ENCODE measurements around the gene GPR61.

The GPR61 gene

DNA sequence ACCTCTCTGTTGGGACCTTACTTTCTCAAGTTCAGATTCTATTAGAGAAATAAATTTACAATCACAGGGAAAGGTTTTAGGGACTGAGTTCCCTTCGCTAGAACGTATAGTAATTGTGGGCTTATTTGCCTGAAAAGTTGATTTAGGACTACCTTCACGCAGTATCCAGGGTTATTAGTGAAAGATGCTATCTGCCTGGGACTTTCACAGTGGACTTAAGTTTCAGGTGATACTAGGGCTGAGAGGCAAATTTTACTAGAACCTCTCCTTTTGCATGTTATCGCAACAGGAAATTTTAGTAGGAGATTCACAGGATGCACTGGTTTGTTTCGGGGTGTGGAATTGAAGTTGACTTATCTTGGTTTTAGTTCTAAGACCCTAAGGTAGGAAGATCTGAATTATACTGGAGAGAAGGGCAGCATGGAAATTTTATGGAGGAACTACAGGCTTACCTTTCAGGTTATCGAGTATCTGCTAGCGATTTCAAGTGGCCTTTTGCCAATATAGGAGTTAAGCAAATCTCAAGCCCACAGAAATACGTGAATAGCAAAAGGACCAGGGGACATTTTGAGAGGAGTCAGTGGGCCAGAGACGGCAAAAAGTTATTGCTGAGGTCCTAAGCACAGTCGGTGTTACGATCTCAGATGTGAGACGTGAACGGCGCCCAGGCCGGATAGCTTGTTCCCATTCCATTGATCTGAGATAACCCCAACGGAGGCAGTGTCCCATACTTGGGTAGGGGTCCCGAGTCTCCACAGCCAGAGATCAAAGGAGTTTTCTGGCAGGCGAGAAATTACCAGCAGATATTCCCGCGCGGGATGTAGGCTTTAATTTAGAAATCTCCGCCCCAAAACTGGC lies 8.0 kb downstream of the GPR61 start:
- peak; percentile 46 for DNase-seq (ENCODE audit: low read depth)
- TF ChIP-seq, protein P1, sequence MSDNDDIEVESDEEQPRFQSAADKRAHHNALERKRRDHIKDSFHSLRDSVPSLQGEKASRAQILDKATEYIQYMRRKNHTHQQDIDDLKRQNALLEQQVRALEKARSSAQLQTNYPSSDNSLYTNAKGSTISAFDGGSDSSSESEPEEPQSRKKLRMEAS (IDR thresholded peaks at IDR 0.05; ENCODE audit: low read depth, low read length) = no peak
- TF ChIP-seq MYC (IDR thresholded peaks at IDR 0.05; ENCODE audit: low read depth, low read length) = no peak
- TF ChIP-seq POLR2A (IDR thresholded peaks at IDR 0.05; ENCODE audit: extremely low read depth, insufficient read length) = no peak
- TF ChIP-seq, protein P2, sequence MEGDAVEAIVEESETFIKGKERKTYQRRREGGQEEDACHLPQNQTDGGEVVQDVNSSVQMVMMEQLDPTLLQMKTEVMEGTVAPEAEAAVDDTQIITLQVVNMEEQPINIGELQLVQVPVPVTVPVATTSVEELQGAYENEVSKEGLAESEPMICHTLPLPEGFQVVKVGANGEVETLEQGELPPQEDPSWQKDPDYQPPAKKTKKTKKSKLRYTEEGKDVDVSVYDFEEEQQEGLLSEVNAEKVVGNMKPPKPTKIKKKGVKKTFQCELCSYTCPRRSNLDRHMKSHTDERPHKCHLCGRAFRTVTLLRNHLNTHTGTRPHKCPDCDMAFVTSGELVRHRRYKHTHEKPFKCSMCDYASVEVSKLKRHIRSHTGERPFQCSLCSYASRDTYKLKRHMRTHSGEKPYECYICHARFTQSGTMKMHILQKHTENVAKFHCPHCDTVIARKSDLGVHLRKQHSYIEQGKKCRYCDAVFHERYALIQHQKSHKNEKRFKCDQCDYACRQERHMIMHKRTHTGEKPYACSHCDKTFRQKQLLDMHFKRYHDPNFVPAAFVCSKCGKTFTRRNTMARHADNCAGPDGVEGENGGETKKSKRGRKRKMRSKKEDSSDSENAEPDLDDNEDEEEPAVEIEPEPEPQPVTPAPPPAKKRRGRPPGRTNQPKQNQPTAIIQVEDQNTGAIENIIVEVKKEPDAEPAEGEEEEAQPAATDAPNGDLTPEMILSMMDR (IDR thresholded peaks at IDR 0.05; ENCODE audit: low read depth, low read length) = no peak

DNA sequence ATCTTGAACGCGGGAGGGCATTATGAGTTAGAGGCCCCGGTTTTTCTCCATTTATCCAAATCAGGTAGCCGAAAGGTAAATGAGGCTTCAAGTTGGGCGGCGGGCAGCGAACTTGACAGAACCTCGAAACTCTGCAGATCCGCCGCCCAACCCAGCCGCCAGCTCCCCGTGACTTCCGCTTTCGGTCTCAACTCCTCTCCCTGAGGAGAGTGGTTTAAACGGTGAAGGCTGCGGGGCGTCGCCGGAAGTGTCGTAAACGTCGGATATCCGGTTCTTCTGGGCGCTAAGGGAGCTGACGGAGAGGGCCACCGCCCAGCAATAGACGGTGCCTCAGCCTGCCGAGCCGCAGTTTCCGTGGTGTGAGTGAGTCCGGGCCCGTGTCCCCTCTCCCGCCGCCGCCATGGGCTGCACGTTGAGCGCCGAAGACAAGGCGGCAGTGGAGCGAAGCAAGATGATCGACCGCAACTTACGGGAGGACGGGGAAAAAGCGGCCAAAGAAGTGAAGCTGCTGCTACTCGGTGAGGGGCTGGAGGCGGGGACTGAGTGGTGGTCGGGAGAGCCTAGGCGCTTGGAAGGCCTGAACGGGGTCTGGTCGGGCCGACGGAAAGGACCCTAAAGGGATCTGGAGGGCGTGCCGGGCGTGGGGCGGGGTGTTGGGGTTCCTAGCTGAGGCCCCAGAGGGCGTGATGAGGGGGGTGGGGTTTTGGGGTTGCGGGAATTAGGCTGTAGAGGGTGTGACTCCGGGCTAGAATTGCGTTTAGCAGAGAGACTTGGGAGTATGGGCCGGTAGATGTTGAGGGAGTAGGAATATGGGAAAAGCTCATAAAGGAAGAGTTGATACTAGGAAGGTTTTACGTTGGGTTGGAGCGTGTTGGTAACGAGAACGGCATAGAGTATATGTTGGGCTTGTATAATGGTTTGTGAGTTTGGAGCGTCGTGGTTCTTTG lies 8.9 kb downstream of the GPR61 start, which contains the start of gene GNAI3:
GNAI3 (plus strand) TSS at position 295 of the 947 bp plus-strand sequence; CDS start at position 401, 106 bp downstream.
- peak; percentile 83 for TF ChIP-seq POLR2A (IDR thresholded peaks at IDR 0.05; ENCODE audit: extremely low read depth, insufficient read length)
- peak; percentile 70; the same call in 1 of the 2 replicates for TF ChIP-seq MYC (IDR thresholded peaks at IDR 0.05; ENCODE audit: low read depth, low read length)
- TF ChIP-seq, protein P1 (IDR thresholded peaks at IDR 0.05; ENCODE audit: low read depth, low read length) = peak; percentile 41
- TF ChIP-seq, protein P2 (IDR thresholded peaks at IDR 0.05; ENCODE audit: low read depth, low read length) = no peak
- DNase-seq (ENCODE audit: low read depth) = peak; percentile 98
- peak within 1 kb of the TSS; percentile 95 for H3K4me3 ChIP-seq (ENCODE audit: low read depth, low read length)

More for the DNA sequence above, 8.0 kb downstream of the GPR61 start:
- peak overlapping the region; percentile 95 for H3K4me3 ChIP-seq (ENCODE audit: low read depth, low read length)

DNA sequence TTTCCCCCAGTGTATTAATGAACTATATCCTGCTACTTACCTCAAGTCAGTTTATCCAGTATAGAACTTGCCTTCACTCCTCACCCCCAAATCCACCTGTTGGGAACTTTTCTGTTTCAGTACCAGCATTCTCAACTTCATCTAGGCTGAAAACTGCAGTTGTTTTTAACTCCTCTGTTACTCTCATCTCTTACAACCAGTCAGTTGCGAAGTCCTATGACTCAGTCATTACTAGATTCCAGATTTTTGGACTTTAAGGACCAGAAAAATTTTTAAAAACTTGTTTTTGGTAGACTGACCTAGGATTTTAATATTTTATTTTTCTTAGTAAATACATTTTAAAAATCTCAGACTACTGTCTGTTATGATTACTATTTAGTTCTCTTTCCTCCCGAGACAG lies 16.9 kb downstream of the GPR61 start:
- DNase-seq (ENCODE audit: low read depth) = no peak
- TF ChIP-seq, protein P2 (IDR thresholded peaks at IDR 0.05; ENCODE audit: low read depth, low read length) = no peak
- TF ChIP-seq POLR2A (IDR thresholded peaks at IDR 0.05; ENCODE audit: extremely low read depth, insufficient read length) (no peak), MYC (IDR thresholded peaks at IDR 0.05; ENCODE audit: low read depth, low read length) (no peak)
- TF ChIP-seq, protein P1 (IDR thresholded peaks at IDR 0.05; ENCODE audit: low read depth, low read length) = no peak
- H3K4me3 ChIP-seq (ENCODE audit: low read depth, low read length) = no peak overlapping the region

DNA sequence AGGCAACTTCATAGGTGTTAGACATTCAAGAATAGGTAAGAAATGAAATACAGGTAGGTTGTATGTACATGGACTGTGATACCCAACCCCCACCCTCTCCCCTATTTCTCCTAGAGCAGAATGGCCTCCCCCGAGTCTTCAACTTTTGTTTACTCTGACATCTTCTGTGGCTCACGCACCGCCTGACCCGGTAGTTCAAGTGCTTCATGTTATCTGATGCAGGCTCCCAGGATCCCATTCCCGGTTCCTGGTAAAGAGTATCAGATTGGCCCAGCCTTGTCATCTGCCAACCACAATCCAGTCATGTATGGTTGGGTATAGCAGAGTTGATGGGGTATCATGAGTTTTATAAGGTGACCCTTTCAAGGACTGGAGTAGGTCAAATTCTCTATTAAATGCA lies 17.8 kb downstream of the GPR61 start:
- DNase-seq (ENCODE audit: low read depth) = no peak
- TF ChIP-seq, protein P1 (IDR thresholded peaks at IDR 0.05; ENCODE audit: low read depth, low read length) = no peak
- TF ChIP-seq POLR2A (IDR thresholded peaks at IDR 0.05; ENCODE audit: extremely low read depth, insufficient read length) (no peak), MYC (IDR thresholded peaks at IDR 0.05; ENCODE audit: low read depth, low read length) (no peak)
- TF ChIP-seq, protein P2 (IDR thresholded peaks at IDR 0.05; ENCODE audit: low read depth, low read length) = no peak
- no peak overlapping the region for H3K4me3 ChIP-seq (ENCODE audit: low read depth, low read length)

DNA sequence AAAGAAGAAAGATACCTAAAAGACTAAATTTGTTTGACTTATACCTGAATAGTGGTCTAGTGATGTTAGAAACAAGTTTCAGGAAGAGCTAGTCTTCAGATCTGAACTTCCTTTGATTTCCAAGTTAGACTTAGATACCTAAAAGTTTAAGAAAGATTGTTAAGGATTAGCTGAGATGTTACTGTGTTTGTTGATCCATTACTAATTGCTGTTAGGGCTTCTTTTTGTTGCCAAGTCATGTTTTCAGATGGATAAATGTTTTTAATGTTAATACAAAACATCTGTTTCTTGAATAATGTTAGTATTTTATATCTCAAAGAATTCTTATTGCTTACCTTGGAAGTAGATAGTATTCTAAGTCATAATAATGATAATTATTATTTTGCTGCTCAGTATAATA lies 20.3 kb downstream of the GPR61 start:
- TF ChIP-seq MYC (IDR thresholded peaks at IDR 0.05; ENCODE audit: low read depth, low read length) (no peak), POLR2A (IDR thresholded peaks at IDR 0.05; ENCODE audit: extremely low read depth, insufficient read length) (no peak)
- TF ChIP-seq, protein P1 (IDR thresholded peaks at IDR 0.05; ENCODE audit: low read depth, low read length) = no peak
- TF ChIP-seq, protein P2 (IDR thresholded peaks at IDR 0.05; ENCODE audit: low read depth, low read length) = no peak
- H3K4me3 ChIP-seq (ENCODE audit: low read depth, low read length) = no peak overlapping the region
- DNase-seq (ENCODE audit: low read depth) = no peak
